Neuronal stem cell (in vitro differentiated cells): ENCODE results near the gene TLR3.
"Not testable (repeated sequence)": the region's sequence is repeated elsewhere in the genome, so short reads cannot be mapped to it uniquely, and the experiment has no call there.

Experiments
- DNase-seq: peaks from one replicate; pipeline ENCODE4 v3.0.0-alpha.2; 2013; ENCODE audit warnings: low spot score
- H2AFZ ChIP-seq: one replicate; pipeline ENCODE4 v1.6.1; 2013; ENCODE audit warnings: mild to moderate bottlenecking, low read length, inconsistent platforms
- H2AK5ac ChIP-seq: 2 replicates; pipeline ENCODE4 v1.6.1; 2013; ENCODE audit warnings: low read depth, mild to moderate bottlenecking, inconsistent platforms, low read length, moderate library complexity, mixed read lengths
- H2BK120ac ChIP-seq: 2 replicates; pipeline ENCODE4 v1.6.1; 2013; ENCODE audit warnings: low read depth, mild to moderate bottlenecking, inconsistent platforms, low read length, moderate library complexity, mixed read lengths
- H2BK12ac ChIP-seq: one replicate; pipeline ENCODE4 v1.6.1; 2013; ENCODE audit warnings: low read length, inconsistent platforms
- H2BK15ac ChIP-seq: 2 replicates; pipeline ENCODE4 v1.6.1; 2013; ENCODE audit warnings: mild to moderate bottlenecking, low read length, inconsistent platforms, mixed read lengths
- H2BK5ac ChIP-seq: one replicate; pipeline ENCODE4 v1.6.1; 2013; ENCODE audit warnings: inconsistent platforms, mild to moderate bottlenecking, low read length, moderate library complexity
- H3K14ac ChIP-seq: one replicate; pipeline ENCODE4 v1.6.1; 2013; ENCODE audit warnings: low read length, inconsistent platforms
- H3K18ac ChIP-seq: 2 replicates; pipeline ENCODE4 v1.6.1; 2013; ENCODE audit warnings: low read length, inconsistent platforms
- H3K23ac ChIP-seq: 2 replicates; pipeline ENCODE4 v1.6.1; 2013; ENCODE audit warnings: low read depth, mild to moderate bottlenecking, mixed read lengths, low read length, inconsistent platforms; ENCODE audit not compliant: poor library complexity
- H3K27ac ChIP-seq: replicated peaks from 3 replicates; pipeline ENCODE4 v1.5.1; 2013; ENCODE audit warnings: low read length, inconsistent platforms
- H3K27me3 ChIP-seq, 3 experiments: 2 replicates each; pipeline ENCODE4 v1.6.1; 2013; ENCODE audit warnings: low read length in 3 of 3, mild to moderate bottlenecking in 2 of 3, inconsistent platforms in 1 of 3, low read depth in 1 of 3, mixed read lengths in 1 of 3, moderate library complexity in 1 of 3; ENCODE audit not compliant: control insufficient read depth in 3 of 3, insufficient read depth in 3 of 3
- H3K36me3 ChIP-seq, 2 donors: replicated peaks in 1 of 2; 2 replicates each; pipeline ENCODE4 v1.6.1; 2013; ENCODE audit warnings: low read length in 2 of 2; ENCODE audit not compliant: control insufficient read depth in 2 of 2, insufficient read depth in 2 of 2
- H3K4ac ChIP-seq: 2 replicates; pipeline ENCODE4 v1.6.1; 2013; ENCODE audit warnings: inconsistent platforms, mild to moderate bottlenecking, low read length, moderate library complexity
- H3K4me1 ChIP-seq, 2 donors: 1 replicate in 1 of 2; 2 replicates in 1 of 2; pipeline ENCODE4 v1.6.1; 2013; ENCODE audit warnings: low read length in 2 of 2, low read depth in 1 of 2; ENCODE audit not compliant: control insufficient read depth in 2 of 2, insufficient read depth in 1 of 2
- H3K4me2 ChIP-seq: one replicate; pipeline ENCODE4 v1.6.1; 2013; ENCODE audit warnings: mild to moderate bottlenecking, low read length, inconsistent platforms; ENCODE audit not compliant: insufficient read depth, poor library complexity, severe bottlenecking
- H3K4me3 ChIP-seq, 2 donors: 2 replicates each; pipeline ENCODE4 v1.5.1; 2013; ENCODE audit warnings: low read length in 2 of 2, mild to moderate bottlenecking in 2 of 2, inconsistent platforms in 1 of 2, moderate library complexity in 1 of 2
- H3K79me1 ChIP-seq: one replicate; pipeline ENCODE4 v1.6.1; 2013; ENCODE audit warnings: low read depth, mild to moderate bottlenecking, inconsistent platforms, low read length, moderate library complexity
- H3K9ac ChIP-seq: one replicate; pipeline ENCODE4 v1.6.1; 2013; ENCODE audit warnings: mild to moderate bottlenecking, low read depth, low read length, inconsistent platforms; ENCODE audit not compliant: poor library complexity
- H3K9me3 ChIP-seq, 2 donors: replicated peaks in 1 of 2; 2 replicates each; pipeline versions ENCODE3 to v1.6.1; 2013; ENCODE audit warnings: low read length in 2 of 2, mild to moderate bottlenecking in 2 of 2, inconsistent platforms in 1 of 2, low read depth in 1 of 2, mixed read lengths in 1 of 2, moderate library complexity in 1 of 2; ENCODE audit not compliant: control insufficient read depth in 2 of 2, insufficient read depth in 1 of 2
- H4K8ac ChIP-seq: one replicate; pipeline ENCODE4 v1.6.1; 2013; ENCODE audit warnings: low read depth, mild to moderate bottlenecking, inconsistent platforms, low read length, moderate library complexity
- H4K91ac ChIP-seq: one replicate; pipeline ENCODE4 v1.6.1; 2013; ENCODE audit warnings: low read length, low read depth, mild to moderate bottlenecking, inconsistent platforms; ENCODE audit not compliant: poor library complexity
- WGBS, 2 donors: extraction: QIAGEN DNeasy Blood & Tissue Kit; methylation state at CpG; one replicate each; pipeline ENCODE4 v1.1.7; 2013; ENCODE audit warnings: missing lambda C conversion rate in 2 of 2, mixed read lengths in 1 of 2; ENCODE audit not compliant: insufficient read length in 2 of 2, insufficient replicate concordance in 1 of 2; ENCODE audit errors: extremely low coverage in 2 of 2; 5-methylcytosine and 5-hydroxymethylcytosine counted together

TLR3 gene

DNA sequence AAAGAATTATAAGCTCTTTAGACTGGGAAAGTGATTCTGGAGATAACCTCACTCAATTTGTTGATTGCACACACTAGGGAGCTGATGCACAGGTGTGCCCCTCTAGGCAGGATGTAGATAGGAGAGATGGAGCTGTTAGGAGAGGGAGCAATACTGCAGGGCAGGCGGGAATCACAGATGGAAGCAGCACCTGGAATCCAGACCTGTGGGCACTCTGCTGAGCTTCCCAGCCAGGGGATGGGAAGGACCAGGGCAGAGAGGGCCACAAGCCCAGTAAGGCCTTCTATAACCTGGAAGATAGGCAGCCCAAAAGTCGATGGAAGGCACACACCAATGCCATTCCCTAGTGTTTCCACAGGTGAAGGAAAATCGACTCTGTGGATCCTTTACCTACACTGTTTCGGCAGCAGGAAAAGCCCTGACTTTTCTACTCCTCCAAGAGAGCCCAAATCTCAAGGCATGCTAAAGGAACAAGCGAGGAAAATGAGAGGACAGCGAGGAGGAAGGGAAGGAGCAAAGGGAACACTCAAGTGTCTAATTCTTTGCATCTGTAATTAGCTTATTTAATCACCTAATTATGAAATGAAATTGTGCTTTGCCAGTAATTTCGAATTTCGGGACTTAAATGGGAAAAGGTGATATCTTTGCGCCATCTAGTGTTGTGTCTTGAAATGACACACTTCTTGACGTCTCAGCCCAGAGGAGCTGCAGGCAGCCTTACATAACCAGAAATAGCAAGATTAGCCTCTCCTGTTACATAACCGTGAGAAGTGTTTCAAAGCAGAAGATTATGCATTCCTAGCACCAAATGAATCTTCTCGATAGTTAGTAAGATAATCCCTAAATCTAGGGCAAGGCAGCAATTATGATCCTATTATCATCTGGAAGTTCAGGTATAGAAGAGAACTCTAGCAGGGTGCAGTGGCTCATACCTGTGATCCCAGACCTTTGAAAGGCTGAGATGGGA is 31.0 kb upstream of the TLR3 start:
- Histone ChIP-seq H3K9ac (no peak overlapping the region), H3K14ac (no peak overlapping the region), H3K27ac (no peak overlapping the region), H3K18ac (no peak overlapping the region), H4K91ac (no peak overlapping the region), H2BK120ac (no peak overlapping the region), H2AK5ac (no peak overlapping the region), H3K23ac (no peak overlapping the region), H3K4me2 (no peak overlapping the region), H3K36me3 (no peaks in the 10 kb centered on the region), H2BK15ac (no peak overlapping the region), H3K27me3 (peaks cover 0 to 15% (median 0%) of the 10 kb centered on the region in 3 experiments), H4K8ac (no peak overlapping the region), H3K4me1 (no peaks in the 10 kb centered on the region), H3K4ac (no peak overlapping the region), H3K79me1 (no peaks in the 10 kb centered on the region), H2BK5ac (no peak overlapping the region), H3K4me3 (no peak overlapping the region), H2AFZ (no peak overlapping the region), H3K9me3 (peaks cover 17 to 26% of the 10 kb centered on the region in 2 donors), H2BK12ac (no peak overlapping the region)
- DNase-seq, result peak; percentile 82
- no CpG with 5 or more reads among the region's 12 CpGs for WGBS, 2 donors

GRCh38 chr4:186039697-186040096 is 29.3 kb upstream of the TLR3 start:
- Histone ChIP-seq H4K91ac (no peak overlapping the region), H3K4me2 (no peak overlapping the region), H3K14ac (no peak overlapping the region), H3K27me3 (peaks cover 0 to 15% (median 0%) of the 10 kb centered on the region in 3 experiments), H3K36me3 (no peaks in the 10 kb centered on the region), H2AFZ (no peak overlapping the region), H2BK120ac (no peak overlapping the region), H2BK5ac (no peak overlapping the region), H3K79me1 (no peaks in the 10 kb centered on the region), H3K4me3 (no peak overlapping the region), H3K9me3 (peaks cover 13 to 16% of the 10 kb centered on the region in 2 donors), H3K4me1 (no peaks in the 10 kb centered on the region), H2BK12ac (no peak overlapping the region), H3K4ac (no peak overlapping the region), H3K18ac (no peak overlapping the region), H4K8ac (no peak overlapping the region), H3K9ac (no peak overlapping the region), H3K23ac (no peak overlapping the region), H2BK15ac (peak overlapping the region; percentile 24), H3K27ac (no peak overlapping the region), H2AK5ac (no peak overlapping the region)
- WGBS, 2 donors, result no CpG with 5 or more reads among the region's 16 CpGs
- no peak for DNase-seq

GRCh38 chr4:186040316-186040715 is 28.6 kb upstream of the TLR3 start:
- H3K36me3 ChIP-seq, result no peaks in the 10 kb centered on the region
- no peaks in the 10 kb centered on the region for H3K4me1 ChIP-seq
- H2BK5ac ChIP-seq, result no peak overlapping the region
- no peak overlapping the region for H3K4me3 ChIP-seq
- no peak overlapping the region for H2BK120ac ChIP-seq
- no peak overlapping the region for H4K8ac ChIP-seq
- H4K91ac ChIP-seq, result no peak overlapping the region
- no peak overlapping the region for H3K23ac ChIP-seq
- no peak overlapping the region for H3K27ac ChIP-seq
- no peak overlapping the region for H3K18ac ChIP-seq
- H2AFZ ChIP-seq, result no peak overlapping the region
- no peak overlapping the region for H2BK15ac ChIP-seq
- H3K14ac ChIP-seq, result no peak overlapping the region
- no peak overlapping the region for H3K9ac ChIP-seq
- H3K27me3 ChIP-seq, result peaks cover 0 to 15% (median 0%) of the 10 kb centered on the region in 3 experiments
- no CpG with 5 or more reads among the region's 12 CpGs for WGBS, 2 donors
- H3K4me2 ChIP-seq, result no peak overlapping the region
- no peak for DNase-seq
- H2BK12ac ChIP-seq, result no peak overlapping the region
- no peak overlapping the region for H3K4ac ChIP-seq
- H2AK5ac ChIP-seq, result no peak overlapping the region
- H3K79me1 ChIP-seq, result no peaks in the 10 kb centered on the region
- peaks cover 7 to 10% of the 10 kb centered on the region in 2 donors for H3K9me3 ChIP-seq

DNA sequence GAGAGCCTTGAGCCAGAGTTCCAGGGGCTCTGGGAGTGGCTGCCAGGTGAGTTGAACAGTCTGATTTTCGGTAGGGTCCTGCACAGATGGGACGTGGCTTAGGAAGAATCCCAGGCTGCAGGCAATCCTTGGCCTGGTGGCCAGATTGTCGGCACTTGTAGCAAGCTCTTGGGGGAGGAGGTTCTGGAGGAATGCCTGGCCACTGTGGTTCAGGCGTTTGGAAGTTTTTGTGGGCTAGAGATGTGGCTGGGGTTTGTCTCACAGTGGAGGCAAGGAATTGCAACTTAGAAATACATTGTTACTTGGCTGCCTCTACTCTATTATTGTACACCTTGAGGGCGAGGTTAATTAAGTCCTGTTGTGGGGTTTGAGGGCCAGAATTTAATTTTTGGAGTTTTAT is 21.5 kb upstream of the TLR3 start:
- H3K4me2 ChIP-seq, H3K4me1 ChIP-seq, H2BK12ac ChIP-seq, H3K36me3 ChIP-seq, H3K18ac ChIP-seq, H3K27me3 ChIP-seq, H3K23ac ChIP-seq, H2AK5ac ChIP-seq, H3K9ac ChIP-seq, H3K4me3 ChIP-seq, H2AFZ ChIP-seq, H4K8ac ChIP-seq, H3K4ac ChIP-seq, H2BK120ac ChIP-seq, DNase-seq, H3K79me1 ChIP-seq, H2BK5ac ChIP-seq, H3K27ac ChIP-seq, H3K14ac ChIP-seq, H3K9me3 ChIP-seq, H4K91ac ChIP-seq, H2BK15ac ChIP-seq: not testable (repeated sequence)
- no CpG with 5 or more reads among the region's 5 CpGs for WGBS, 2 donors
